ENCODE measurements around the gene DYRK1A. TPM values are rescaled to one million over a fixed set of nuclear protein-coding genes. Genes with fewer than 3 reads are reported as not detected.

DYRK1A gene
- total RNA-seq, 1 experiment from 2014 or later: 49.3 TPM

DNA sequence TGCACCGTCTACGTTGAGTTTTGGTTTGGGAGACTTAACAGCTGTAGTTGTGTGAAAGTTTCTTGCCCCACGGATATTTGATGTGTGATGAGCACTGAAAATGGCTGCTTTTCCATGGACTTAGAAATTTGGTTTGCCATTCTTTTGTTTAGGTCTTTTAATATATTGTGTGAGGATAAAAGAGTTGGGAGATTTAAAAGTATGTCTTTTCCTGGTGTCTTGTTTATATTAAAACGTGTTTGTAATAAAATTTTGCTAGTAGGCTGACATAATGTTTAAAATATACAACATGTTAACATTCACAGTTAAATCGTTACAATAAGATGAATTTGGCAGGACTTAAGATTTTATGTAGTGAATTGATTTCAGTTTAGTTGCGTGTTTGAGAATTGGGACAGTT is 106.9 kb downstream of the DYRK1A start:
- H3K9me3 ChIP-seq (ENCODE audit: control insufficient read depth in 1 of 2, insufficient read depth in 1 of 2, low read depth in 1 of 2, low read length in 2 of 2): no peaks in the 10 kb centered on the region
- peaks cover 0 to 4% of the 10 kb centered on the region in 2 experiments; a peak in 1 of 4 replicates for H3K36me3 ChIP-seq (ENCODE audit: control insufficient read depth in 1 of 2, insufficient read depth in 2 of 2, low read length in 2 of 2)
- H3K4me2 ChIP-seq (ENCODE audit: low read length): no peak overlapping the region
- no peak overlapping the region for H3K9ac ChIP-seq (ENCODE audit: low read length)
- ATAC-seq (no peak), DNase-seq (ENCODE audit: low read depth, low spot score) (no peak)
- no peak overlapping the region for H3K27ac ChIP-seq (ENCODE audit: low read depth, low read length)
- ChIA-PET RAD21 (ENCODE audit: low non-redundant PET in 1 of 2, low total read pairs in 2 of 2, uncharacterized antibody in 2 of 2, unreplicated experiment in 2 of 2) (no interaction called here), CTCF (no interaction called here), POLR2A (no interaction called here)
- H3K4me1 ChIP-seq (ENCODE audit: control insufficient read depth in 1 of 2, insufficient read depth in 2 of 2, low read length in 2 of 2): no peaks in the 10 kb centered on the region
- H2AFZ ChIP-seq (ENCODE audit: low read depth, low read length, poor library complexity, severe bottlenecking): no peak overlapping the region
- TF ChIP-seq EZH2 (IDR thresholded peaks at IDR 0.05): no peak
- no peak for TF ChIP-seq POLR2A (IDR thresholded peaks at IDR 0.05; ENCODE audit: borderline replicate concordance, extremely low read depth, insufficient read depth, insufficient read length)
- TF ChIP-seq SIN3A (IDR thresholded peaks at IDR 0.05; ENCODE audit: low read depth): no peak
- no peak for TF ChIP-seq REST (IDR thresholded peaks at IDR 0.05; ENCODE audit: low read depth)
- no peak for TF ChIP-seq EZH2phosphoT487 (IDR thresholded peaks at IDR 0.05; ENCODE audit: borderline replicate concordance)
- TF ChIP-seq SP1 (IDR thresholded peaks at IDR 0.05; ENCODE audit: low read depth): no peak
- no peak for TF ChIP-seq TCF7L2 (IDR thresholded peaks at IDR 0.05; ENCODE audit: borderline replicate concordance, extremely low read depth, insufficient read depth, insufficient read length)
- no peak for TF ChIP-seq ZNF274 (IDR thresholded peaks at IDR 0.05; ENCODE audit: low read depth, low read length)
- TF ChIP-seq, protein P1, sequence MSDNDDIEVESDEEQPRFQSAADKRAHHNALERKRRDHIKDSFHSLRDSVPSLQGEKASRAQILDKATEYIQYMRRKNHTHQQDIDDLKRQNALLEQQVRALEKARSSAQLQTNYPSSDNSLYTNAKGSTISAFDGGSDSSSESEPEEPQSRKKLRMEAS (IDR thresholded peaks at IDR 0.05): no peak
- H3K27me3 ChIP-seq (ENCODE audit: insufficient read depth, low read length): no peaks in the 10 kb centered on the region
- H3K79me2 ChIP-seq (ENCODE audit: insufficient read depth, low read length): peaks cover 98% of the 10 kb centered on the region
- peaks cover 5% of the 10 kb centered on the region; the same call in 1 of the 2 replicates for H4K20me1 ChIP-seq (ENCODE audit: insufficient read depth)
- intact Hi-C loops (cut with micrococcal nuclease): no loop called here
- H3K9me2 ChIP-seq (ENCODE audit: insufficient read depth): no peaks in the 10 kb centered on the region
- H3K4me3 ChIP-seq (replicated peaks in 1 of 2; ENCODE audit: low read depth in 1 of 2, low read length in 2 of 2): no peak overlapping the region
- no TSS peak for BruUV-seq (replicated peaks)
